Upper lobe of right lung (tissue), 1 donor: ENCODE measurements around the gene PDE9A. TPM values are rescaled to one million over a fixed set of nuclear protein-coding genes. Genes with fewer than 3 reads are reported as not detected.

ENCODE experiments used
- ATAC-seq: fragments of 200-7000 bp; cut with Tn5 transposase; one replicate; pipeline ENCODE4 v1.9.1; 2020; ENCODE audit warnings: mild to moderate bottlenecking, moderate library complexity
- DNase-seq: peaks from one replicate; pipeline ENCODE4 v3.0.0-alpha.2; 2020
- H3K27ac ChIP-seq: fragments of 200-600 bp; one replicate; pipeline ENCODE4 v1.8.0; 2022
- H3K27me3 ChIP-seq: fragments of 200-600 bp; one replicate; pipeline ENCODE4 v1.8.0; 2022; ENCODE audit warnings: mild to moderate bottlenecking
- H3K36me3 ChIP-seq: fragments of 200-600 bp; one replicate; pipeline ENCODE4 v1.8.0; 2022
- H3K4me1 ChIP-seq: fragments of 200-600 bp; one replicate; pipeline ENCODE4 v1.8.0; 2022
- H3K4me3 ChIP-seq: fragments of 200-600 bp; one replicate; pipeline ENCODE4 v1.8.0; 2022; ENCODE audit warnings: mild to moderate bottlenecking
- H3K9me3 ChIP-seq: fragments of 200-600 bp; one replicate; pipeline ENCODE4 v1.8.0; 2022
- CTCF ChIP-seq: fragments of 200-600 bp; IDR thresholded peaks from one replicate; pipeline ENCODE4 v1.8.0; 2022; ENCODE audit warnings: antibody characterized with exemption
- intact Hi-C: fragments of 100-400 bp; cut with DNase I; formaldehyde crosslinking; loops from one replicate; pipeline ENCODE4 v1.11.0; 2022
- total RNA-seq: library from RNA; stranded (reverse); fragmentation: NEBNext Ultra II Directional; extraction: Animal tissue kit (Norgen Biotek cat#: 25700); gene quantifications from one replicate; pipeline ENCODE4 v1.2.1, GENCODE V29; 2021
- donor health status: DM: no; HTN: yes; CAD: no; lungs with severe emphysema.

Gene PDE9A
- total RNA-seq, 1 donor from 2014 or later: 15.3 TPM

DNA sequence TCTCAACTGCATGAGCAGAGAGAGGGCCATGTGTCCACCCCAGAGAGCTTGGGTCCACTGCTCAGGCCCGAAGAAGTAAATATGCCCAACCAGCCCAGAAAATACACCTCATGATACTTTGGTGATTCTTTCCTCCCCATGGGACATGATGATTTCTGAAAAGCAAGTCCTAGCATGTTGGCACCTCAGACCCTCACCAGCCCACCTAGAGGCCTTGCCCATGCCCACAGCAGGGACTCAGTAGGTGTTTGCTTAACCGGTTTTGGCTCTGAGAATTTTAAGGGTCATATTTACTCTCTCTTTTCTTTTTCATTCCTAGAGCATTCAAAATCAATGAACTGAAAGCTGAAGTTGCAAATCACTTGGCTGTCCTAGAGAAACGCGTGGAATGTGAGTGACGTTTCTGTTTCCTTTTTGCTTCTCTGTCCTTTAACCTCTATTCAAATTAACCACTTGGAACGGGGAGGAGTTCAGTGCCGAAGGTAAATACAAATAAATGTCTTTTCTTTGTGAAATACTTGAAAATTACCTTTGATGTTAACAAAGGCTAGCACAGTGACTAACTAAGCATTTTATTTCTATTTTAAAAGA is 79.7 kb downstream of the PDE9A start:
- Histone ChIP-seq H3K27ac (no peak overlapping the region), H3K4me3 (no peak overlapping the region), H3K9me3 (no peaks in the 10 kb centered on the region), H3K4me1 (peaks cover 35% of the 10 kb centered on the region), H3K27me3 (no peaks in the 10 kb centered on the region), H3K36me3 (no peaks in the 10 kb centered on the region)
- TF ChIP-seq CTCF: no peak
- intact Hi-C loops: no loop called here
- DNase-seq (no peak), ATAC-seq (no peak)

DNA sequence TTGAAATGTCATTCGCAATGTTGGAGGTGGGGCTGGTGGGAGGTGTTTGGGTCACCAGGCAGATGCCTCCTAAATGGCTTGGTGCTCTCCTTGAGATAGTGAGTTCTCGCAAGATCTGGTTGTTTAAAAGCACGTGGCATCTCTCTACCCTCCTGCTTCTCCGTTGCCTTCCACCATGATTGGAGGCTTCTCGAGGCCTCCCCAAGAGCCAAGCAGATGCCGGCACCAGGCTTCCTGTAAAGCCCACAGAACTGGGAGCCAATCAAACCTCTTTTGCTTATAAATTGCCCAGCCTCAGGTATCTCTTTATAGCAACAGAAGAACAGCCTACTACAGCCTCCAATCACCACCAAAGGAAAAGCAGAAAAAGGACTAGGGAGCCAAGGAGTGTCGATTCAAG is 80.5 kb downstream of the PDE9A start:
- peaks cover 42% of the 10 kb centered on the region for H3K4me1 ChIP-seq
- H3K36me3 ChIP-seq: no peaks in the 10 kb centered on the region
- no peaks in the 10 kb centered on the region for H3K9me3 ChIP-seq
- H3K27me3 ChIP-seq: no peaks in the 10 kb centered on the region
- H3K27ac ChIP-seq: no peak overlapping the region
- ATAC-seq (no peak), DNase-seq (no peak)
- intact Hi-C loops: no loop called here
- no peak overlapping the region for H3K4me3 ChIP-seq
- no peak for TF ChIP-seq CTCF

GRCh38 chr21:42734323-42734971 is 81.0 kb downstream of the PDE9A start:
- Histone ChIP-seq H3K36me3 (no peaks in the 10 kb centered on the region), H3K4me3 (no peak overlapping the region), H3K27me3 (no peaks in the 10 kb centered on the region), H3K27ac (no peak overlapping the region), H3K4me1 (peaks cover 47% of the 10 kb centered on the region), H3K9me3 (no peaks in the 10 kb centered on the region)
- no peak for TF ChIP-seq CTCF
- DNase-seq (no peak), ATAC-seq (peak; percentile 56)
- intact Hi-C loops: no loop called here

GRCh38 chr21:42735061-42735460 is 81.6 kb downstream of the PDE9A start:
- Histone ChIP-seq H3K4me1 (peaks cover 47% of the 10 kb centered on the region), H3K27me3 (no peaks in the 10 kb centered on the region), H3K36me3 (no peaks in the 10 kb centered on the region), H3K9me3 (no peaks in the 10 kb centered on the region), H3K27ac (no peak overlapping the region), H3K4me3 (no peak overlapping the region)
- no peak for TF ChIP-seq CTCF
- intact Hi-C loops: no loop called here
- DNase-seq: no peak
- ATAC-seq: no peak

DNA sequence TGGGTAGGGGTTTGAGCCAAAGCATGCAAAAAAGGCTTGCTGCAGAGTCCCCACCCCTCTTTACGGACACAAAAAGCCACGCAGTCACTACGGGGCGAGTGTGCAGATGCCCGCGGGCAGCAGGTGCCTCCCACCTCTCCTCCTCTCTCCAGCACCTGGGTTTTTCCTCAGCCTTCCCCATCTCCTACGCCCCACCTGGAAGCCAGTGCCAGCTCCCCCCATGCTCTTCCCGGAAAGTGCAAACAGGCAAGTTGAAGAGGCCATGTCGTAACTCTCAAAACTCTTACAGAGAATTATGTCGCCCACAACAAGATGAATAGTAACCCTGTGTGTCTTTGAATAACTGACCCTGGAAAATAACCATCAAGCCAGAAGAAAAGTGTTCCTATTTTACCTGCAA is 82.5 kb downstream of the PDE9A start:
- H3K27ac ChIP-seq: no peak overlapping the region
- TF ChIP-seq CTCF: no peak

More for the DNA sequence above, 82.5 kb downstream of the PDE9A start:
- H3K4me1 ChIP-seq: peaks cover 47% of the 10 kb centered on the region
- H3K4me3 ChIP-seq: no peak overlapping the region
- no peak for DNase-seq
- peak; percentile 25 for ATAC-seq
- no peaks in the 10 kb centered on the region for H3K36me3 ChIP-seq
- no peaks in the 10 kb centered on the region for H3K27me3 ChIP-seq
- intact Hi-C loops: no loop called here
- no peaks in the 10 kb centered on the region for H3K9me3 ChIP-seq
